GM12878 (cell line): Measurements from ENCODE around the gene PRKG1. TPM values are rescaled to one million over a fixed set of nuclear protein-coding genes. Genes with fewer than 3 reads are reported as not detected.

Source experiments
- ATAC-seq: fragments of 200-7000 bp; cut with Tn5 transposase; 3 replicates; pipeline ENCODE4 v1.9.1; 2020; ENCODE audit warnings: mild to moderate bottlenecking, moderate library complexity
- BruUV-seq: library from RNA; stranded (reverse); fragments of 400-500 nt; replicated peaks from 2 replicates; lab custom pipeline; 2021; lab: Mats Ljungman, UMichigan
- CTCF ChIA-PET: fragments of 300-600 bp; sonication (Branson Sonifier 250); formaldehyde crosslinking; extraction: SDS; loops from one replicate; lab custom pipeline; 2021; ENCODE audit warnings: inconsistent platforms; lab: Yijun Ruan, JAX
- POLR2A ChIA-PET: fragments of 350-600 bp; formaldehyde crosslinking; extraction: SDS; loops from one replicate; lab custom pipeline; 2021; ENCODE audit warnings: inconsistent platforms; lab: Charles Lee
- RAD21 ChIA-PET: fragments of 300-600 bp; sonication (Branson Sonifier 250); formaldehyde crosslinking; loops from one replicate; lab custom pipeline; 2023; ENCODE audit warnings: antibody characterized with exemption; ENCODE audit not compliant: unreplicated experiment; lab: Charles Lee
- SMC1A ChIA-PET: fragments of 300-600 bp; sonication (Branson Sonifier 250); formaldehyde crosslinking; loops from one replicate; lab custom pipeline; 2023; ENCODE audit not compliant: unreplicated experiment, uncharacterized antibody; lab: Charles Lee
- DNase-seq: peaks from one replicate; pipeline ENCODE4 v3.0.0-alpha.2; 2011; ENCODE audit warnings: low read depth, low spot score
- FAIRE-seq: peaks from 3 replicates; lab custom pipeline; 2011; peaks lifted over from hg19 to GRCh38; lab: Jason Lieb, UNC
- H2AFZ ChIP-seq: 2 replicates; pipeline ENCODE4 v1.6.0; 2011; ENCODE audit warnings: low read depth, low read length, control low read depth; ENCODE audit not compliant: control insufficient read depth
- H3K27ac ChIP-seq: 2 replicates; pipeline ENCODE4 v1.5.1; 2011; ENCODE audit warnings: control low read depth; ENCODE audit not compliant: control insufficient read depth, insufficient read depth
- H3K27me3 ChIP-seq, 2 experiments: replicated peaks in 1 of 2; 2 replicates each; pipeline versions ENCODE4 v1.6.0 to v1.6.1; 2011; ENCODE audit warnings: low read length in 1 of 2; ENCODE audit not compliant: control insufficient read depth in 2 of 2, insufficient read depth in 2 of 2
- H3K36me3 ChIP-seq, 2 experiments: 2 replicates each; pipeline ENCODE4 v1.5.1; 2011; ENCODE audit warnings: low read length in 1 of 2; ENCODE audit not compliant: control insufficient read depth in 2 of 2, insufficient read depth in 2 of 2
- H3K4me1 ChIP-seq: 2 replicates; pipeline ENCODE4 v1.6.1; 2011; ENCODE audit warnings: mild to moderate bottlenecking, low read length, moderate library complexity, mixed read lengths; ENCODE audit not compliant: control insufficient read depth, insufficient read depth
- H3K4me2 ChIP-seq: 2 replicates; pipeline ENCODE4 v1.6.0; 2011; ENCODE audit warnings: control low read depth; ENCODE audit not compliant: control insufficient read depth, insufficient read depth
- H3K4me3 ChIP-seq: fragments of 200-600 bp; sonication (generic); 2 replicates; pipeline ENCODE4 v1.5.1; 2016
- H3K79me2 ChIP-seq: 2 replicates; pipeline ENCODE4 v1.6.0; 2011; ENCODE audit warnings: low read length; ENCODE audit not compliant: control insufficient read depth, insufficient read depth
- H3K9ac ChIP-seq: 2 replicates; pipeline ENCODE4 v1.8.0; 2011; ENCODE audit warnings: low read length, control low read depth, mixed read lengths; ENCODE audit not compliant: control insufficient read depth, insufficient read depth
- H3K9me3 ChIP-seq: replicated peaks from 3 replicates; pipeline ENCODE4 v1.5.1; 2011; ENCODE audit warnings: mild to moderate bottlenecking, low read length; ENCODE audit not compliant: control insufficient read depth, insufficient read depth
- H4K20me1 ChIP-seq: 2 replicates; pipeline ENCODE4 v1.6.0; 2011; ENCODE audit not compliant: control insufficient read depth, insufficient read depth
- BACH1 ChIP-seq: fragments of 450-650 bp; IDR thresholded peaks from 2 replicates; pipeline ENCODE4 v1.6.1; 2017; ENCODE audit warnings: mild to moderate bottlenecking, borderline replicate concordance
- CHD1 ChIP-seq: IDR thresholded peaks from 2 replicates; pipeline ENCODE4 v1.6.1; 2012; ENCODE audit warnings: low read depth, low read length, improper control_type of control experiment
- CHD2 ChIP-seq: IDR thresholded peaks from 2 replicates; pipeline ENCODE4 v1.6.1; 2011; ENCODE audit warnings: low read depth, low read length, improper control_type of control experiment, borderline replicate concordance
- ESRRA ChIP-seq: IDR thresholded peaks from 2 replicates; pipeline ENCODE4 v1.6.1; 2012; ENCODE audit warnings: mild to moderate bottlenecking, low read length, improper control_type of control experiment
- POLR2AphosphoS5 ChIP-seq: IDR thresholded peaks from 2 replicates; pipeline ENCODE4 v1.6.1; 2011; ENCODE audit warnings: mild to moderate bottlenecking, low read length, inconsistent platforms
- RBBP5 ChIP-seq: fragments of 200-600 bp; sonication (generic); conservative IDR thresholded peaks from 2 replicates; pipeline ENCODE4 v1.6.1; 2016
- TBL1XR1 ChIP-seq: IDR thresholded peaks from 2 replicates; pipeline ENCODE4 v1.6.1; 2012; ENCODE audit warnings: low read depth, low read length, improper control_type of control experiment
- WGBS: methylation state at CpG from one replicate; pipeline ENCODE4 v1.1.6; 2016; ENCODE audit warnings: low lambda C conversion rate; ENCODE audit not compliant: insufficient replicate concordance, insufficient coverage; ENCODE audit errors: missing lambda C conversion rate; 5-methylcytosine and 5-hydroxymethylcytosine counted together
- in situ Hi-C: fragments of 300-500 bp; cut with MboI; formaldehyde crosslinking; loops from 9 replicates; pipeline ENCODE4 v1.14.3; 2018; ENCODE audit warnings: mixed read lengths
- intact Hi-C: fragments of 100-400 bp; cut with micrococcal nuclease; formaldehyde crosslinking; loops from one replicate; pipeline ENCODE4 v1.14.2; 2022; ENCODE audit not compliant: unreplicated experiment
- polyA plus RNA-seq, 11 experiments: library from polyadenylated mRNA; depleted of rRNA in 4 of 11; unstranded in 6 of 11; stranded (reverse) in 5 of 11; fragments of >200 nt; fragmentation: Nextera tagmentation in 4 of 11; fragmentation: Illumina TruSeq in 1 of 11; extraction: Ambion mirVana in 4 of 11; extraction: Trizol in 1 of 11; gene quantifications; 1 replicate in 1 of 11; 2 replicates in 10 of 11; pipeline versions ENCODE4 v1.2.1 to v1.2.3, GENCODE V29; 2011 to 2016; ENCODE audit warnings: inconsistent platforms in 2 of 11, missing spikeins in 2 of 11, low read depth in 1 of 11
- total RNA-seq, 4 experiments: library from RNA; depleted of rRNA in 3 of 4; stranded (reverse); fragments of >200 nt in 3 of 4; fragmentation: Illumina TruSeq in 1 of 4; extraction: Trizol in 1 of 4; gene quantifications; 2 replicates each; pipeline versions ENCODE4 v1.2.1 to v1.2.3, GENCODE V29; 2013 to 2021
- TF ChIP-seq, protein P1 (sequence below): IDR thresholded peaks from 2 replicates; pipeline ENCODE4 v1.6.1; 2012; ENCODE audit warnings: low read length, inconsistent platforms
- TF ChIP-seq, protein P2 (sequence below): IDR thresholded peaks from 2 replicates; pipeline ENCODE4 v1.6.1; 2011; ENCODE audit warnings: borderline replicate concordance, low read depth, mild to moderate bottlenecking, moderate library complexity, mixed read lengths, low read length; ENCODE audit not compliant: insufficient read depth; ENCODE audit errors: extremely low read length
- TF ChIP-seq, protein P3 (sequence below): fragments of 450-650 bp; conservative IDR thresholded peaks from 2 replicates; pipeline ENCODE4 v1.6.1; 2017; ENCODE audit warnings: mild to moderate bottlenecking, moderate library complexity
- TF ChIP-seq, protein P4 (sequence below): IDR thresholded peaks from 2 replicates; pipeline ENCODE4 v1.6.1; 2012; ENCODE audit warnings: improper control_type of control experiment, low read depth, low read length; ENCODE audit not compliant: insufficient replicate concordance

Gene PRKG1
- total and polyA plus RNA-seq, 10 of the 15 experiments (the other 5 are each of a cell fraction or from before 2014, with no cell fraction given): 0.04 to 0.05 TPM; not detected in 8

- in situ Hi-C loops: no loop called here
- H3K36me3 ChIP-seq: no peaks in the 10 kb centered on the region
- no peaks in the 10 kb centered on the region for H3K4me1 ChIP-seq
- no peaks in the 10 kb centered on the region for H4K20me1 ChIP-seq
- ChIA-PET RAD21 (interaction anchor here (0.6 kb wide), 1 partner anchor 340 kb away, joined by 3 read pairs; no protein-coding TSS in a partner anchor), CTCF (no interaction called here), SMC1A (no interaction called here), POLR2A (no interaction called here)
- H3K4me3 ChIP-seq: no peak overlapping the region
- no peak overlapping the region for H3K9ac ChIP-seq
- FAIRE-seq (no peak), ATAC-seq (no peak), DNase-seq (no peak)
- H2AFZ ChIP-seq: no peak overlapping the region
- no peaks in the 10 kb centered on the region for H3K79me2 ChIP-seq
- no peaks in the 10 kb centered on the region for H3K27me3 ChIP-seq
- intact Hi-C loops: no loop called here
- H3K27ac ChIP-seq: no peak overlapping the region
- no peak overlapping the region for H3K4me2 ChIP-seq
- H3K9me3 ChIP-seq: no peaks in the 10 kb centered on the region
- WGBS: 21% methylated on average over 2 of the region's 2 CpGs
- no TSS peak for BruUV-seq
- TF ChIP-seq, protein P1, sequence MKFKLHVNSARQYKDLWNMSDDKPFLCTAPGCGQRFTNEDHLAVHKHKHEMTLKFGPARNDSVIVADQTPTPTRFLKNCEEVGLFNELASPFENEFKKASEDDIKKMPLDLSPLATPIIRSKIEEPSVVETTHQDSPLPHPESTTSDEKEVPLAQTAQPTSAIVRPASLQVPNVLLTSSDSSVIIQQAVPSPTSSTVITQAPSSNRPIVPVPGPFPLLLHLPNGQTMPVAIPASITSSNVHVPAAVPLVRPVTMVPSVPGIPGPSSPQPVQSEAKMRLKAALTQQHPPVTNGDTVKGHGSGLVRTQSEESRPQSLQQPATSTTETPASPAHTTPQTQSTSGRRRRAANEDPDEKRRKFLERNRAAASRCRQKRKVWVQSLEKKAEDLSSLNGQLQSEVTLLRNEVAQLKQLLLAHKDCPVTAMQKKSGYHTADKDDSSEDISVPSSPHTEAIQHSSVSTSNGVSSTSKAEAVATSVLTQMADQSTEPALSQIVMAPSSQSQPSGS: no peak
- TF ChIP-seq RBBP5 (no peak), ESRRA (no peak), POLR2AphosphoS5 (no peak), CHD2 (no peak), CHD1 (no peak), BACH1 (no peak), TBL1XR1 (no peak)
- TF ChIP-seq, protein P2, sequence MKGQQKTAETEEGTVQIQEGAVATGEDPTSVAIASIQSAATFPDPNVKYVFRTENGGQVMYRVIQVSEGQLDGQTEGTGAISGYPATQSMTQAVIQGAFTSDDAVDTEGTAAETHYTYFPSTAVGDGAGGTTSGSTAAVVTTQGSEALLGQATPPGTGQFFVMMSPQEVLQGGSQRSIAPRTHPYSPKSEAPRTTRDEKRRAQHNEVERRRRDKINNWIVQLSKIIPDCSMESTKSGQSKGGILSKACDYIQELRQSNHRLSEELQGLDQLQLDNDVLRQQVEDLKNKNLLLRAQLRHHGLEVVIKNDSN: no peak
- TF ChIP-seq, protein P3, sequence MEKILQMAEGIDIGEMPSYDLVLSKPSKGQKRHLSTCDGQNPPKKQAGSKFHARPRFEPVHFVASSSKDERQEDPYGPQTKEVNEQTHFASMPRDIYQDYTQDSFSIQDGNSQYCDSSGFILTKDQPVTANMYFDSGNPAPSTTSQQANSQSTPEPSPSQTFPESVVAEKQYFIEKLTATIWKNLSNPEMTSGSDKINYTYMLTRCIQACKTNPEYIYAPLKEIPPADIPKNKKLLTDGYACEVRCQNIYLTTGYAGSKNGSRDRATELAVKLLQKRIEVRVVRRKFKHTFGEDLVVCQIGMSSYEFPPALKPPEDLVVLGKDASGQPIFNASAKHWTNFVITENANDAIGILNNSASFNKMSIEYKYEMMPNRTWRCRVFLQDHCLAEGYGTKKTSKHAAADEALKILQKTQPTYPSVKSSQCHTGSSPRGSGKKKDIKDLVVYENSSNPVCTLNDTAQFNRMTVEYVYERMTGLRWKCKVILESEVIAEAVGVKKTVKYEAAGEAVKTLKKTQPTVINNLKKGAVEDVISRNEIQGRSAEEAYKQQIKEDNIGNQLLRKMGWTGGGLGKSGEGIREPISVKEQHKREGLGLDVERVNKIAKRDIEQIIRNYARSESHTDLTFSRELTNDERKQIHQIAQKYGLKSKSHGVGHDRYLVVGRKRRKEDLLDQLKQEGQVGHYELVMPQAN: no peak
- TF ChIP-seq, protein P4, sequence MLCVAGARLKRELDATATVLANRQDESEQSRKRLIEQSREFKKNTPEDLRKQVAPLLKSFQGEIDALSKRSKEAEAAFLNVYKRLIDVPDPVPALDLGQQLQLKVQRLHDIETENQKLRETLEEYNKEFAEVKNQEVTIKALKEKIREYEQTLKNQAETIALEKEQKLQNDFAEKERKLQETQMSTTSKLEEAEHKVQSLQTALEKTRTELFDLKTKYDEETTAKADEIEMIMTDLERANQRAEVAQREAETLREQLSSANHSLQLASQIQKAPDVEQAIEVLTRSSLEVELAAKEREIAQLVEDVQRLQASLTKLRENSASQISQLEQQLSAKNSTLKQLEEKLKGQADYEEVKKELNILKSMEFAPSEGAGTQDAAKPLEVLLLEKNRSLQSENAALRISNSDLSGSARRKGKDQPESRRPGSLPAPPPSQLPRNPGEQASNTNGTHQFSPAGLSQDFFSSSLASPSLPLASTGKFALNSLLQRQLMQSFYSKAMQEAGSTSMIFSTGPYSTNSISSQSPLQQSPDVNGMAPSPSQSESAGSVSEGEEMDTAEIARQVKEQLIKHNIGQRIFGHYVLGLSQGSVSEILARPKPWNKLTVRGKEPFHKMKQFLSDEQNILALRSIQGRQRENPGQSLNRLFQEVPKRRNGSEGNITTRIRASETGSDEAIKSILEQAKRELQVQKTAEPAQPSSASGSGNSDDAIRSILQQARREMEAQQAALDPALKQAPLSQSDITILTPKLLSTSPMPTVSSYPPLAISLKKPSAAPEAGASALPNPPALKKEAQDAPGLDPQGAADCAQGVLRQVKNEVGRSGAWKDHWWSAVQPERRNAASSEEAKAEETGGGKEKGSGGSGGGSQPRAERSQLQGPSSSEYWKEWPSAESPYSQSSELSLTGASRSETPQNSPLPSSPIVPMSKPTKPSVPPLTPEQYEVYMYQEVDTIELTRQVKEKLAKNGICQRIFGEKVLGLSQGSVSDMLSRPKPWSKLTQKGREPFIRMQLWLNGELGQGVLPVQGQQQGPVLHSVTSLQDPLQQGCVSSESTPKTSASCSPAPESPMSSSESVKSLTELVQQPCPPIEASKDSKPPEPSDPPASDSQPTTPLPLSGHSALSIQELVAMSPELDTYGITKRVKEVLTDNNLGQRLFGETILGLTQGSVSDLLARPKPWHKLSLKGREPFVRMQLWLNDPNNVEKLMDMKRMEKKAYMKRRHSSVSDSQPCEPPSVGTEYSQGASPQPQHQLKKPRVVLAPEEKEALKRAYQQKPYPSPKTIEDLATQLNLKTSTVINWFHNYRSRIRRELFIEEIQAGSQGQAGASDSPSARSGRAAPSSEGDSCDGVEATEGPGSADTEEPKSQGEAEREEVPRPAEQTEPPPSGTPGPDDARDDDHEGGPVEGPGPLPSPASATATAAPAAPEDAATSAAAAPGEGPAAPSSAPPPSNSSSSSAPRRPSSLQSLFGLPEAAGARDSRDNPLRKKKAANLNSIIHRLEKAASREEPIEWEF: no peak
Measured at GRCh38 chr10:52040486-52040885, 966.2 kb downstream of the PRKG1 start.
